SKM-1 (cell line): Measurements from ENCODE around the gene CNKSR1.

Experiments
- DNase-seq: peaks from one replicate; lab custom pipeline; 2025; ENCODE audit not compliant: unreplicated experiment; lab: John Stamatoyannopoulos, UW

The CNKSR1 gene

DNA sequence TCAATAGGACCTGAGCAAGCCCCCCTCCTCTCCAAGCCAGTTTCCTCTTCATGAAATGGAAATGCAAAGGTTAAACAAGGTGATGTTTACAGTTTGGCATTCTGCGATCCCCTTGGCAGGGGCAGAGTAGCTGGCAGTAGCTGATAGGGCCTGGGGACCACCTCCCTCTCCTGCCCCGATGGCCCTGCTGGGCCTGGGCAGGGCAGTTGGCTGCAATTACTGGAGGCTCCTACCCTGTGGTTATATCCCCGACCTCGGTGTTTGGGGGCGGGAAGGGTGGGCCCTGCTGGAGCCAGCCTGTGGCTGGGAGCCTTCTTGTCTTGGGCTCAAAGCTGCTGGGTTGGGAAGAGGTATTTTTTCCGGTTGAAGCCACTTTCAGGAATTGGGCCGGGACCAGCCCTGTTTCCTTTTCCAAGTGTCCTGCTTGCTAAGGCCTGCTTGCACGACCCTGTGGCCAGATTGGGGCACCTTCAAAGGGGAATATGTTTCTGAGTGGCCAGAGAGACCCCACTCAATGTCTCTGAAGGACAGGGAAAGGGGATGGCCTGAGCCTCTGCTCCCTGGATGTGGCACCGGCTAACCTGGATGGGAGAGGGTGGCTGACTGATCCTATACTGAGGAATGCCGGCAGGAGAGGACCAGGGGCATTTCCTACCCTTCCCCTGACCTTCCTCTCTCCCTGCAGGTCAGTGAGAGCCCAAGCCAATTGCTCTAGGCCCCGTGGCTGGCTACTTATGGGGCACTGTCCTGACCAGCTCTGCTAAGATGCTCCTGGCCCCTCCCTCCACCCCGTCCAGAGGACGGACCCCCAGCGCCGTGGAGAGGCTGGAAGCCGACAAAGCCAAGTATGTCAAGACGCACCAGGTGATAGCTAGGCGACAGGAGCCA, 16.5 kb upstream of the CNKSR1 start:
- no peak for DNase-seq

DNA sequence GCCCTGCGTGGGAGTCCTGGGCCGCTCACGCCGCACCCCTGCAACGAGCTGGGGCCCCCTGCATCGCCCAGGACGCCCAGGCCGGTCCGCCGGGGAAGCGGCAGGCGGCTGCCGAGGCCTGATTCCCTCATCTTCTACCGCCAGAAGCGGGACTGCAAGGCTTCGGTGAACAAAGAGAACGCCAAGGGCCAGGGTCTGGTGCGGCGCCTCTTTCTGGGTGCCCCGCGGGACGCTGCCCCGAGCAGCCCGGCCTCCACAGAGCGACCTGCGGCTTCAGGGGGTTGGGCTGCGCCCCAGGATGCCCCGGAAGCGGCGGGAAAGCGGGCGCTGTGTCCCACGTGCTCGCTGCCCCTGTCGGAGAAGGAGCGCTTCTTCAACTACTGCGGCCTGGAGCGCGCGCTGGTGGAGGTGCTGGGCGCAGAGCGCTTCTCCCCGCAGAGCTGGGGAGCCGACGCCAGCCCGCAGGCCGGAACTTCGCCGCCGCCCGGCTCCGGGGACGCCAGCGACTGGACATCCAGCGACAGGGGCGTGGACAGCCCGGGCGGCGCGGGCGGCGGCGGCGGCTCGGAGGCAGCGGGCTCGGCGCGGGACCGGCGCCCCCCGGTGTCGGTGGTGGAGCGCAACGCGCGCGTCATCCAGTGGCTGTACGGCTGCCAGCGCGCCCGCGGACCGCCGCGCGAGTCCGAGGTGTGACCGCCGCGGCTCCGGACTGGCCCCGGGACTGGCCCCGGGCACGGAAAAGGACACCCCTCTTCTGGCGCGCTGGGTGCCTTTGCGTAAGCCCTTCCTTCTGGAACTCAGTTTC, 15.7 kb upstream of the CNKSR1 start:
- DNase-seq, result peak; percentile 44

DNA sequence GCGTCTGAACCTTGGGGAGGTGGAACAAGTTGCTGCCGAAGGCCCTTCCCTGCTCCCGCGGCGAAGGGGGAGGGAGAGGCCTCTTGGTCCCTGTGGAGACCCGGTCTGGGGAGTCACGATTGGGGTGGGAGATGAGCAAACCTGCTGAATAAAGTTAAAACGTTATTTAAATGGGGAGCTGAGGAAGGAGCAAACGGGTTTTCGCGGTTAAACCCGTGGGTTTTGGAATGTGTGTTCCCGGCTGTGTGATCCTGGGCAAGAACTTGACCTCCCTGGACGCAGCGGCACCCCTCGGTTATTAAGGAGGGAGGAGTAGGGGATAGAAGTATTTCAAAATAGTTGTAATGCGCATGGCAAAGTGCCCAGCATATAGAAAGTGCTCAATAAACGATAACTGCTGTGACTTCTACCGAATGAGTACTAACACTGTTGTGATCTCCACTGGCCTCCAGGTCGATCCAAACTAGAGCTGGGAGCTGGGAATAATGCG, 15.0 kb upstream of the CNKSR1 start:
- no peak for DNase-seq

DNA sequence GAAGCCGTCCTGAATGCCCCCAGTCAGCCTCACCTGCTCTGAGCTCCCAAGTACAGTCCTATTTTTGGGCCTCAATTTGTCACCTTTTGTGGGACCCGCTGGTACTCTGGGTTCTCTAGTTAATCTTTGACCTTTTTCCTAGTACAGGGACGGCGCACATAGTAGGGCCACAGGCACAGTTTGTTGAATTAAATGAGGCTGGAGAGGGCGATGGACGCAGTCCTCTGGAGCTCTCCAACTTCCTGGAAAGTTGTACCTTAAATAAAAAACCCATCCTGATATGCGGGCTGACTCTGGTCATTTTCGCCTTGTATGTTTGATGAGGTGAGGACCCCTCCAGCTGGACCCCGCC, 13.6 kb upstream of the CNKSR1 start:
- no peak for DNase-seq

DNA sequence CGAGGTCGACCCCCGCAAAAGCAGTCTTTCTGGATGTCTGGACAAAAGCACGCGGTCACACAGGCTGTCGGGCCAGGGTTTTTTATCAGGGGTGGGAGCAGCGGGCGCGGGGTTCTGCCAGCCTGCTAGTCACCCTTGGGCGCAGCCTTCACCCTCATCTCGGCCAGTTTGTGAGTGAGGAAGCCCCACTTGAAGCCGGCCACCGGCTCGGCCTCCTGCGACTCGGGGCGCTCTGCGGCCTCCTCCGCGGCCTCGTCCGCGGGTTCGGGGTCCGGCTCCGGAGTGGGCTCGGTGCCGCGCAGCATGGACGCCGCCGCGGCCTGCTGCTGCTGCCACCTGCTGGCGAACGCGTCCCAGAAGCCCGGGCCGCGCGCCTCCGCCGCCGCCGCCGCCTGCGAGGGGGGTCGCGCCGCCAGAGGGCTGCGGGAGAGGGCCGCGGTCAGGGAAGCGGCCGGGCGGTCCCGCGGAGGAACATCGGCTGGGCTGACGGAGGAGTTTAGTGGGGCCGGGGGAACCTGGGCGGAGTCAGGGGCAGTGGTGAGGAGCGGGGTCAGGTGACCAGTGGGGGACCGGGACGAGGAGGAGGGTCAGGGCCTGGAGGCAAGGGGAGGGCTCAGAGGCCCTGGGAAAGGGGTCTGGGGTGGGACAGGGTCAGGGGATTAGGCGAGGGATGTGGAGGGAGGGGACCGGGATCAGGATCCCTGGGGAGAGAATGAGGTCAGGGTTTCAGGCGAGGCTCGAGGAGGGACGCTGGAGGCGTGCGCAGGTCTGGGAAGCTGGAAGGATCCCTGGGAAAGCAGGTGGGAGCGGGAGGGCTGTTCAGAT, 13.0 kb upstream of the CNKSR1 start:
- no peak for DNase-seq

DNA sequence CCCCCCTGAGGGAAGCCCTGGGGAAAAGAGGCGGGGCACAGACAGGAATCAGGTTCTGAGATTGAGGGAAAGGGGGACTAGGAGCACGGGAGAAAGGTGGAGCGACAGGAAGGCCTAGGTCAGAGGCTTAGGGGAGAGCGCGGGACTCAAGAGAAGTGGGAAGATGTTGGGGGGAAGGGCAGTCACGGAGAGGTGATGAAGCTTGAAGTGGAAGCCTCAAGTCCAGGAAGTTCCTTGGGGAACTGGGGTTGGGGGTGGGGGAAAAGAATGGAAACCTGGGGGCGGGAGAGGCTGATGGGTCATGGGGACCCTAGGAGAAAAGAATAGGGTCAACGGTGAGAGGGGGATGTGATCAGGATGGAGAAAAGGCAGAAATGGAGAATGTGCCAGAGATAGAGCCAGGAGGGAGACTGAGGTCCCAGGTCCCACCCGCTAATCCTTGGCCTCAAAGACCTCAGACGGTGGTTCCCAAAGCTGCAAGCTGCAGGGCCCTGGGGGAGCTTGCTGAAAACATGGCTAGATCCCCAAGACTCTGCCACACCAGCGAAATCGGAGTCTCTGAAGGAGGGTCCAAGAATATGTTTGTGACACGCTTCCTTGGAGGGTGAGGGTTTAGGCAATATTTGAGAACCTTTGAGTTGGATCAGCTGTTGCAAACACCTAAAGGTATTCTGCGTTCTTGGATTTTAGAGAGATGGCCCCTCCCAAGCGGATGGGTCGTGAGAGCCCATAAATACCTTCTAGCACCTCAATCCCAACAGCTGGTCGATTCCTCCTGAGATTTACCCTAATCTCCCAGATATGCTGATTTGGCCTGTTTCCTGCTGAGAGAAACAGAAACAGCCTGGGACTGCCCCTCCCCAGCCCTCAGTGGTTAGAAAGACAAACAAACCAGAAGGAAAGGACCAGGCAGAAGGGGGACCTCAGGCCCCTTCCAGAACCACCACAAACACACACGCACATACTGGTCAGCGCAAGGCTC, 12.1 kb upstream of the CNKSR1 start:
- no peak for DNase-seq

DNA sequence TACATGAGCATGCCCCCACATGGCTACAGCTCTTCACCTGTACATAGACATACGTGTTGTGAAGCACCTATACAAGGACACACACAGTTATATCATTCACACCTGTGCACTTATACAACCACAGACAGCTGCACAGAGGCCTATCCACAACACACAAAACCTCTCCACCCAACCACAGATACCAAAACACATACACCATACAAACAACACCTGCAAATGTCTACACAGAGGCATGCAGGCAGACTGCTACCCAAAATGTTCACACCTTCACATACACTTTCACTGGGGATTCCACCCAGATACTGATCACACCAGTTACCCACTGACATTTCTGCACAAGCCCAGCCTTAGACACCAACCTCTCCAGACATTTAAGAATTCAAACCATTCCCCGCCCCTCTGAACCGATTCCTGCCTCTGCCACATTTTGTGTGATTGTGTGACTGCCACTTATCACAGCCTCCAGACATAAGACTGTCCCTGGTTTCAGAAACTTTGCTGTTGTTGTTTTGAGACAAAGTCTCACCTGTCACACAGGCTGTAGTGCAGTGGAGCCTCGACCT, 10.5 kb upstream of the CNKSR1 start:
- no peak for DNase-seq

DNA sequence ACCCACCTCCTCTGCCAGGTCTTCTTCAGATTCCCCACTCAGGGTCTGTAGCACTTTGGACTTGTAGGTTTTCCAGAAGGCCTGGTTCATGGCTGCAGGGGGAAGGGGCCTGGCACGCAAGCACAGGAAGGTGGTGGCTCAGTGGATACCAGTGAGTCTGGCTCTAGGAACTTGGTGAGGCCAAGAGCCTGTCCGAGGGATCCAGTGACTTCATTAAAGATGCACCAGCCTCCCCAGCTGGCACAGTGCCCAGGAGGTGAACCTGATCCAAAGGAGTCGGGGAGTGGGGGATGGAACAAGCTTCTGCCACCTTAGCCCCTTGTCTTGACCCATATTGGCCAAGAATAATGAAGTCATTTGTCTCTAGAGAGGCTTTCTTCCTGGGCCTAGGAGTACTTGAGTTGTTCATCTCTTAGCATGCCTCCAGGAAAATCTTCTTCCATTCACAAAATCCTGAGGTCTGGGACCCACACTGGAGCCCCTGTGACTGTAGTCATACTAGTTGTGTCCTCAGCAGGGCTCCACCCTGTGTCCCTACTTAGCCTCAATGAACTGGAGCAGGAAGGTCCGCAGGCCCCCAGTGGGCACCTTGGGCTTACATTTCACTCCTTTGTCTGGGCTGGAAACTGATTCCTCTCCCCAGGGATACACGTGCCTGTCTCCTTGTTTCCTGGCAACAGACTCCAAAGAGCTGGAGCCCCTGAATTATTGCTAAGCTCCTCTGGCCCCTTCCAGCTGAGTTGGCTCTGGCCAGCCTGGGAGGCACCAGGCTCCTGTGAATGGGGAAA, 8.7 kb upstream of the CNKSR1 start, which contains the start of gene C1orf232:
Gene C1orf232 (minus strand): TSS at position 554 of the 788 bp plus-strand sequence. CDS start 464 bp downstream, at position 90.
- DNase-seq, result no peak

DNA sequence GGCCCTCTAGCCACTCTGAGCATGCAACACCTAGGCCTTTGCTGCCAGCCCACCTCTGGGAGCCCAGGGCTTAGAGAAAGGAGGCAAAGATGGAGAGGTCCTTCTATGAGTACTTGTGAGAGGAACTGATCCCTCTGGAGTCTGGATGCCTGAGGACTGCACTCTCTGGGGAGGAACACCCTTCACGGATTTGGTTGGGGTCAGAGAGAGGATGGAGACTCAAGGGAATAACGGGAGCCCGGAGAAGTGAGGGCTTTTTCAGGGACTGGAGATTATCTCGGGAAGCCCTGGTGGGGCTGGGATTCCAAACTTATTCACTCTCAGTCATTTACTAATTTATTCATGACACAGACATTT, 8.1 kb upstream of the CNKSR1 start:
- DNase-seq, result no peak

DNA sequence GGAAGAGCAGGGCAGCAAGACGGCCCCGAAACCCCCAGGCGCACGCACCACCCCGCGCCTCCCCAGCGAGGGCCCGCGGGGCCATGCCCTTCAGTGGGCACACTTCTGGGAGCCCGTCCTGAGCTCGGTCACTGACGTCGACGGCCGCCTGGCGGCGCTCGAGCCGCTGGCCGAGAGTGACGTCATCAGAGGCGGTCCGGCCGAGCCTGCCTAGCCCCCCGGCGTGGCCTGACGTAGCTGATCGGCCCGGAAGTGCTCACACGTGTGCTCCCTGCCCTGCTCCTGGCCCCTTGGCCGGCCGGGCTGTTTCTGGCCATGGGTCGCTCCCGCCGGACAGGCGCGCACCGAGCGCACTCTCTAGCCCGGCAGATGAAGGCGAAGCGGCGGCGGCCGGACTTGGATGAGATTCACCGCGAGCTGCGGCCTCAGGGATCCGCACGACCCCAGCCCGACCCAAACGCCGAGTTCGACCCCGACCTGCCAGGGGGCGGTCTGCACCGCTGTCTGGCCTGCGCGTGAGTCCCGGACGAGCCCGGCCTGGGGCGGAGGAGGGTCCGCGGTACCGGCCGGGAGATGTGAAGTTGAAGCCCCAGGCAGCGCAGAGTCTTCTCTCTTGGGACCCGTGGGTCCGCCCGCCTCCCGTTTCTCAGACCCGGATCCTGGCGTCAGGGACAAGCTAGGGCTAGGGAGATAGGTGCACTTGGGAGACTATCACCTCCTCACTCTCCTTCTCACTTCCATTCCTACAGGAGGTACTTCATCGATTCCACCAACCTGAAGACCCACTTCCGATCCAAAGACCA, 7.4 kb upstream of the CNKSR1 start, which contains the start of gene ZNF593:
Gene ZNF593 (plus strand): TSS at position 240 of the 803 bp plus-strand sequence. CDS start 76 bp downstream, at position 316.
- DNase-seq, result peak; percentile 93

DNA sequence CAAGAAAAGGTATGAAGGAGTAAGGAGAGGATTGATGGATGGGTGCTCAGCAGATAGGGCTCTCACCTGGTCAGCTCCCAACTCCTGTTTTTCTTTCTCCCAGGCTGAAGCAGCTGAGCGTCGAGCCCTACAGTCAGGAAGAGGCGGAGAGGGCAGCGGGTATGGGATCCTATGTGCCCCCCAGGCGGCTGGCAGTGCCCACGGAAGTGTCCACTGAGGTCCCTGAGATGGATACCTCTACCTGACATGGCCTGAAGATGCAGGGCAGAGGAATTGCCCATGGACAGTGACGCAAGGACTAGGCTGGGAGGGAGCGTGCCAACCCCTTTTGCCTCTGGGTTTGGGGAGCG, 6.8 kb upstream of the CNKSR1 start:
- no peak for DNase-seq

DNA sequence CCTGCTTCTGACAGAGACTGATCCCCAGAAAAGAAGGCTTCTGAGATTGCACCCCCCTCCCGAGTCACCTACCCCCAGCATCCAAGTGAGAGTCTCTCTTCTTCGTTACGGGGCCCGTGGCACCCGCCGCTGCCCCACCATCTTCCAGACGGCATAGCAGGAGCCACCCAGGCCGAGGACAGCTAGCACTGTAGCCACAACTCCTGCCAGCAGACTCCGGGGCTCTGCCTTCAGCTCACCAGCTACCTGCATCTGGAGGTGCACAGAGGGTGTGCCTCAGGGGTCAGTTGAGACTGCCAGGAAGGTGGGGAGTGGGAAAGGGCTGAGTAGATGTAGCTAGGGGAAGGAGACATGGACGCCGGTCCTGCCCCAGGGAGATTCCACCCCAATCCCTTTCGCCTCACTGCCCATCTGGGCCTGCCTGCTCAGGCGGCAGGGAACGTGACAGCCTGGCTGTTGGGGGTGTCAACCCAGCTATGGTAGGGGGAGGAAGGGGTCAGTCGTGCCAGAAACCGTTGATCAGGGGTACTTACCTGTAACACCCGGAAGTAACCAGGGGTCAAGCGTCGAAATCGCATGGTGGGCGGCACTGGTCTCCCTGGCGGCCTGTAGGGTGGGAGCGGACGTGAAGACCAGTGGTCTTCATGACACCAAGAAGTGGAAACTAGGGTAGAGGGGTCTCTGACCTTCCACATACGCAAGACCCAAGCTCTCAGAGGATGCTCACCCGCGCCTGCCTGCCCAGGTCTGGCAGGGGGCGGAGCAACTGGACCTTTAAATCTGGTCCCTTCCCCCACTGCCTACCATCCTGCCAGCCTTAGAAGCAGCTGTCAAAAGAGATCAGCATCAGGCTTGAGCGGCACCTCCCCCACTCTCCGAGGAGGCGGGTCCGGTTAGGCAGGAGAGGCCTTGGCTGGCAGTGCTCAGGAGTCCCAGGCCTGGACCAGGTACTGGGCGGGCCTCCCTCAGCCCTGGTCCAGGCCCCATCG, 5.9 kb upstream of the CNKSR1 start, which contains the start of gene ZNF593OS:
Gene ZNF593OS (minus strand): TSS at position 749 of the 989 bp plus-strand sequence. CDS start 171 bp downstream, at position 578.
- no peak for DNase-seq

DNA sequence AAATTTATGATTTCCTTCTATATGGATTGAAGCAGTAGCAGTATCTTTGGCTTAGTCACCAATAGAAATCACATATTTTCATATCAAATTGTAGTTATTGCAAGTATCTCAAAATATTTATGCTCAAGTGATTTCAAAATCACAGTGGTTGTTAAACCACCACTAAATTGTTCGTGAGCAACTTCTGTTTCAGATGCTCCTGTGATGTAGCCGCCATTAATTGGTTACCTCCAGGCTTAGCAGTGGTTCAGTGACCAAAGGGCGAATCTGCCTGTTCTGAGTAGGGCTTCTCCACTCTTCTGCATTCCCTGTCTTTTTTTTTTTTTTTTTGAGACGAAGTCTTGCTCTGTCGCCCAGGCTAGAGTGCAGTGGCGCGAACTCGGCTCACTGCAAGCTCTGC, 1.9 kb upstream of the CNKSR1 start:
- no peak for DNase-seq

DNA sequence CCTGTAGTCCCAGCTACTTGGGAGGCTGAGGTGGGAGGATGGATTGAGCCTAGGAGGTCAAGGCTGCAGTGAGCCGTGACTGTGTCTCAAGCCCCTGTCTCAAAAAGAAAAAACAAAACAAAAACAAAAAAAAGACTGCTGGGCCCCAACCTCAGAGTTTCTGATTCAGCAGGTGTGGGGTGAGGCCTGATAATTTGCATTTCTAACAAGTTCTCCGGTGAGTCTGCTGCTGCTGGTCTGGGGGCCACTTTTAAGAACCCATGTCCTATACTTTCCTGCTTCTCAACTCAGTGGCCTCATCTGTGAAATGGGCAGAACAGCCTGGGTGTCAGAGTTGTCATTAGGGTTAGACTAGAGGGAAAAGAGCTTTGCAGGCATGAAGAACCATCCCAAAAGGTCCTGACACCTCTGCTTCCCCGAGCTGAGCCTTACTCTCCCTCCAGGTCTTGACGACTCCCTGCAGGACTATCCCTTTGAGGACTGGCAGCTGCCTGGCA, 2.8 kb downstream of the CNKSR1 start:
- no peak for DNase-seq

DNA sequence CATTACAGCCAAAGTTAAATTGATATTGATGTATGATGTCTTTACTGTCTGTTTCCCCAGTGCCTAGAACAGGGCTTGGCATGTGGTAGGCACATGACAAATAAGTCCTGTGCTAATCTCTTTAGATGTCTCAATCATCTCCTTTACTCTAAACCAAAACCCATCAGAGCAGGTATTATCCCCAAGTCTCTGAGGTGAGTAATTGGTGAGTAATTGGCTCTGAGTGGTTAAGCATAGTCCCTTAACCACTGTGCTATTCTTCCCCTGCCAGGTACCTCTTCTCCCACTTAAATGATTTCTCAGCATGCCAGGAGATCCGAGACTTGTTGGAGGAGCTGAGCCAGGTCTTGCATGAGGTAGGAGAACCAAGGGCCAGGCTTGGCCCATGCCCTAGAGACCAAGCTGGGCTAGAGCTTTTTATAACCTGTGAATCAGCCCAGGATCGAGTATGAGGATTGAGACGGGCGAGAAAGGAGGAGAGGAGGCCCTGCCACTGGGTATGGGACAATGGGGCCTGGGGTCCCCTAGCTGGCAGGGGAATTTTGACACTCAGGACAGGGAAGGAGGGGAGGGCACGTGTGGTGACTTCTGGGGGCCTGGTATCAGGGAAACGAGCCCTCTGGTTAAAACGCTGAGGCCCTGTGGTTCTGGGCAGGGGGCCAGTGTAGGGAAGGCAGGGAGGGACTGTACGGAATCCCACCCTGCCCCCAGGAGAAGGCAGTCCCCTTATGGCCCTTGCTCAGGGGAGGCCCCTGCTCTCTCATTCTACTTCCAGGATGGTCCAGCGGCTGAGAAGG, 4.5 kb downstream of the CNKSR1 start:
- DNase-seq, result no peak

DNA sequence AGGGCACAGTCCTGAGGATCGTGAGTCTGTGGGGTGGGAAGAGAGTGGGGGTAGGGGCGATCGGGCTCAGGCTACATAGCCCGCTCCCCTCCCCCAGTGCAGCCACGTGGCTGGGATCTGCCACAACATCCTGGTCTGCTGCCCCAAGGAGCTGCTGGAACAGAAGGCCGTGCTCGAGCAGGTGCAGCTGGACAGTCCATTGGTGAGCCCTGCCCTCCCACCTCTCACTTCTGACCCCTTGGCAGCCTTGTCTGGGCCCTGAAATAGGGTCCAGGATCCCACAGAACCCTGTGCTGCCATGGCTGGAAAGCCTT, 5.0 kb downstream of the CNKSR1 start:
- DNase-seq, result no peak
